Renal pelvis (tissue), 4 donors: Measurements from ENCODE around the gene C16orf96. TPM values are rescaled to one million over a fixed set of nuclear protein-coding genes. Genes with fewer than 3 reads are reported as not detected.
A peak's percentile ranks its signal among the peaks of the same experiment; 100 is the strongest.
"Not testable (repeated sequence)": the region's sequence is repeated elsewhere in the genome, so short reads cannot be mapped to it uniquely, and the experiment has no call there.

Experiments used
- DNase-seq: peaks from one replicate; pipeline ENCODE4 v3.0.0-alpha.2; 2013
- polyA plus RNA-seq, 3 donors: library from polyadenylated mRNA; unstranded; fragments of 120-200 nt; gene quantifications; one replicate each; pipeline ENCODE4 v1.2.1, GENCODE V29; 2013; ENCODE audit not compliant: insufficient read length in 3 of 3

Gene C16orf96
- polyA plus RNA-seq, 3 donors: 0.28 to 0.40 (median 0.38) TPM

DNA sequence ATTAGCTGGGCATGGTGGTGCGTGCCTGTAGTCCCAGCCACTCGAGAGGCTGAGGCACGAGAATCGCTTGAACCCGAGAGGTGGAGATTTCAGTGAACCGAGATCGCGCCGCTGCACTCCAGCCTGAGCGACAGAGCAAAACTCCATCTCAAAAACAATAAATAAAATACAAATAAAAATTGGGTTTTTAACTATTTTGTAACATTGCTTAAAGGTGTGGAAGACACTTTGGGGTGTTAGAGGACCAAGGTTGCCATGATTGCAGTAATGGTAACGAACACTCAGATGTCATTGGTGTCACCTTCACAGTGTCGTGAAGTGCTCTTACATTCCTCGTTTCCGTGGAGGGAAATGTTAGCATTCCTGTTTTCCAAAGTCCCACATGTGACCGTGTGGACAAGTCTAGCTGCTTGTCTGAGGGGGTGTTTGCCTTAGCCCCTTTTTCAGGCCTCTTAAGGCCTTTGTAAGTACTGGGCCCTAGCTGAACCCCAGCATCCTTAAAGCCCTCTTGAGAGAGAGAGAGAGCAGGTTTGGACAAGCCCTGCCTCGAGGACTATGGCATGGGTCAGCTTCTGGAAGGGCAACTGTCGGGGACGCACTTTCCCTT, 8.6 kb downstream of the C16orf96 start:
- no peak for DNase-seq

DNA sequence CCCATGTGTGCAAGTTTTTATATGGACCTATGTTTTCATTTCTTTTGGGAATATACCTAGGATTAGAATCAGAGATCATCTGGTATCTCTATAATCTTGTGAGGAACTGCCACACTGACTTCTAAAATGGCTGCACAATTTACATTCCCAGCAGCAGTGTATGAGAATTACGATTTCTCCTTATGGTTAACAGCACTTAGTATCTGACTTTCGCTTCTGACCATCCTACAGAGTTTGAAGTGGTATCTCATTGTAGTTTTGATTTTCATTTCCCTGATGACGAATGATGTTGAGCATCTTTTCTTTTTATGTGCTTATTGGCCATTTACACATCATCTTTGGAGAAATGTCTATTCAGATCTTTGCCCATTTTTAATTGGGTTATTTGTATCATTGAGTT, 10.0 kb downstream of the C16orf96 start:
- DNase-seq: no peak

DNA sequence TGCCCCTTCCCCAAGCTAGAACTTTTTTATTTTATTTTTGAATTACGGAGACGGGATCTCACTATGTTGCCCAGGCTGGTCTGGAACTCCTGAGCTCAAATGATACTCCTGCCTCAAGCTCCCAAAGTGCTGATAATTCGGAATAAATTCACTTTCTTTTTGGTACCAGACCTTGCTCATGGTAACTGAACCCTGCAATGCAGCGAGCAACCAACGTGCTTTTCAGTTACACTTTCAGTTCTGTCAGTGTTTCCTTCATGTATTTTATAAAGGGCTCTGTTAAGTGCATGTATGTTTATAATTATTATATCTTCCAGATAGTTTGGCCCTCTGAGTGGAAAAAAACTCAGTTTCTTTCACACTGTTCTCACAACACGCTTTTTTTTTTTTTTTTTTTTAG, 13.9 kb downstream of the C16orf96 start:
- DNase-seq: no peak

DNA sequence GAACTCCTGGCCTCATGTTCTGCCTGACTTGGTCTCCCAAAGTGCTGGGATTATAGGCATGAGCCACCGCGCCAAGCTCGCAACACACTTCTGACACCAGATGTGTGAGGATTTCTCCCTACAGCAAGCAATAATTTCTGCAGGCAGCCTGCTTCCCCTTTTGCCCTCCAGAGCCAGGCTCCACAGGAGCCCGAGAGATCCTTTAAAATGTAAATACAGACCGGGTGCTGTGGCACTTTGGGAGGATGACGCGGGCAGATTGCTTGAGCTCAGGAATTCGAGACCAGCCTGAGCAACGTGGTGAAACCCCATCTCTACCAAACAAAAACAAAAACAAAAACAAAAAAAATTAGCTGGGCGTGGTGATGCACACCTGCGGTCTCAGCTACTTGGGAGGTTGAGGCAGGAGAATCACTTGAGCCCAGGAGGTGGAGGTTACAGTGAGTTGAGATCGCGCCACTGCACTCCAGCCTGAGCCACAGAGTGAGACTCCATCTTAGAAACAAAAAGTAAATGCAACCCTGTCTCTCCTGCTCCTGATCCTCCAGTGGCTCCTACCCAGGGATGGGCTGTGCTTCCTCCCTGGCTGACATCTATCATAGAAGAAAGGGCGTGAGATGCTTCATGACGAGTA, 14.7 kb downstream of the C16orf96 start:
- DNase-seq: no peak

DNA sequence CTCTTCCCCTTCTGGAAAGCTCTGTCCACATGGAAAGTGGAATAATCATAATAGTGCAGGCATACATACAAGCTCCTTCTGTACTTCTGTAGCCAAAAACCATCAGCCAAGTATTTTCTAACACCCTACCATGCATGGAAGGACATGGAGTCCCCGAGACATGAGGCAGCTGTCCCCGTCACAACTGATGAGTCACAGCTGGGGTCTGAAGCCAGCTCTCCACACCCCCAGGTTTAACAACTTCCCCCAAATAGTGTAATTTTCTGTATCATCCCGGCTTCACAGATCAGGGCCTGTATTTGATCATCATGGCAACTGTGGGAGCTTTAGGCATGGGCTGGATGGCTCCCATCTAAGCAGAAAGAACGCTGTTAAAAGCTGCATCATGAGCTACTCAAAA, 16.6 kb downstream of the C16orf96 start:
- DNase-seq: peak; percentile 70

DNA sequence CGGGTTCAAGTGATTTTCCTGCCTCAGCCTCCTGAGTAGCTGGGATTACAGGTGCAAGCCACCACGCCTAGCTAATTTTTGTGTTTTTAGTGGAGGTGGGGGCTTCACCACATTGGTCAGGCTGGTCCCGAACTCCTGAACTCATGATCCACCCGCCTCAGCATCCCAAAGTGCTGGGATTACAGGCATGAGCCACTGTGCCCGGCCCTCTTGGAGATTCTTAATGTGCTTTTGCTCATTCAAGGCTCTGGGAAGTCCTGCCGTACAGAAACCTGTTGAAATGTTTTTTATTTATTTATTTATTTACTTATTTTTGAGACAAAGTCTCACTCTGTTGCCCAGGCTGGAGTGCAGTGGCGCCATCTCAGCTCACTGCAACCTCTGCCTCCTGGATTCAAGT, 17.8 kb downstream of the C16orf96 start:
- DNase-seq: not testable (repeated sequence)

DNA sequence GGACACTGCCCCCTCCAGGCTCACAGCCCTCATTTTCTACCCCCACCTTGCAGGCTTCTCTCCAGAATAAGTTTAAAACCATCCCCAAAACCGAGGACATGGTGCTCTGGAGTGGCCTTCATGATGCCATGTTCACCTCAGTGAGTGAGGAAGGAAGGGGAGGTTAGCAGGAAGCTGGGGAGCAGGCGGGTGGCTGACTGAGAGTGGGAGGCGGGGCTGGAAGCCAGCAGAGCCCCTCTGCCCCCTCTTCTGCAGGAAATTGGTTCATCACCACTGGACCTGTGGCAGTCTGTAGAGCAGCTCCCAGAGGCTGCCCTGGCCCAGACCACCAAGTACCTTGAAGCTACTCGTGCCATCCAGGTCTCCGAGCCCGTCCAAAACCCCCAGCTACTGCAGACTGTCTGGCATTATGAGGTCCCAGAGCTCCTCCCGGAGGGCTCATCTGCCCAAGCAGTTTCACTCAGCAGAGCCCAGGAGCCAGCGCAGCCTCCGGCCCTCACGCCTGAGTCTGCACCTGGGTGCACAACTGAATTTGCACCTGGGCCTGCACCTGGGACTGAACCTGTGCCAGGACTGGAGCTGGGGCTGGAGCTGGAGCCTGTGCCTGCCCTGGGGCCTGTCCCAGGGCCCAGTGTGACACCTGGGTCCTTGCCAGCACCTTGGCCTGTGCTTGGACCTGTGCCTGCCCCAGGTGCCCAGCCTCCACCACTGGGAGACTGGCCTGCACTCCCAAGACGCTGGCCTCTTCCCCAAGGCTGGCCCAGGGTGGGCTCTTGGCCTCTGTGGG, 19.0 kb downstream of the C16orf96 start:
- no peak for DNase-seq

DNA sequence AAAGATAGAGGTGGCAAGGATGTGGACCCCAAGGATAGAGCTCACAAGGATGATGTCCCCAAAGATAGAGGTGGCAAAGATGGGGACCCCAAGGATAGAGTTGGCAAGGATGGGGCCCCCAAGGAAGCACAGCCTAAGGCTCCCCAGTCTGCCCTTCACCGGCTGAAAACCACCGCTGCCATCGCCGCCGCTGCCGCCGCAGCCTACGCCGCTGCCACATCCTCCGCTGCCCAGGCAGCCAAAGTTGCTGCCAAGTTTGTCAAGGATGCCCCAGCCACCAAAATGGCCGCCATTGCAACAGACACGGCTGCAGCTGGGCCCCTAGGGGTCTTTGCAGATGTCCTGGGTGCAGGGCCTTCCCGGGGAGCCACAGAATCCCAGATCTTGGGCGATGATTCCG, 19.9 kb downstream of the C16orf96 start:
- DNase-seq: no peak

DNA sequence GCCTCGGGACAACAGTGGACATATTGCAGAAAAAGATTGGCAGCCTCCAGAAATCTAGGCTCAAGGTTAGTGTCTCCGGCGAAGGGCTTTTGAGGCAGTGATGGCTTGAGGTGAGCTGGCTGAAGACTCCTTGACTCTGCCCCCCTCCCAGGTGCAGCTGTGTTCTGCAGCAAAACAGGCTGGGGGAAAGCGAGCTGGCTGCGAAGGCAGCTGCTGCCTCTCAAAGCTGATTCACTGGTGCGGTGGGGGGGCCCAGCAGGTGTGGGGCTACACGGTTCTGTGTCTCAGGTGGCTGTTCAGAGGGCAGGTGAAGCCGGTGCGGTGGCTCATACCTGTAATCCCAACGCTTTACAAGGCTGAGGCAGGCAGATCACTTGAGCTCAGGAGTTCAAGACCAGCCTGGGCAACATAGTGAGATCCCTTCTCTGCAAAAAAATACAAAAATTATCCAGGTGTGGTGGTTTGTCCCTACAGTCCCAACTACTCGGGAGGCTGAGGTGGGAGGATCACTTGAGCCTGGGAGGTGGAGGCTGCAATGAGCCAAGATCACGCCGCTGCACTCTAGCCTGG, 22.9 kb downstream of the C16orf96 start:
- DNase-seq: no peak

DNA sequence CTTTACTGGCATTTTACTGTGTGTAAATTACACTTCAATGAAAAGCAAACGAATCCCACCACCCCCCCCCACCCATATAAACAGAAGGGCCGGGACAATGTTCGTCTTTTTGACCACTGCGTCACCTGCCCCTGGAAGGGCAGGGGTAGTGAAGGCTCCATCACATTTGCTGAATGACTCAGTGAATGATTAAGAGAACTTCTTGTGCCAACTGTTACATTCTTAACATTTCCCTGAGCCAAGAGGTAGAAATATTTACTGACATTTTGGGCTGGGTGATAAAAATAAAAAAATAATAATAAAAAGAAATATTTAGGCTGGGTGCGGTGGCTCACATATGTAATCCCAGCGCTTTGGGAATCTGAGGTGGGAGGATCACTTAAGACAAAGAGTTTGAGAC, 24.1 kb downstream of the C16orf96 start:
- DNase-seq: no peak

DNA sequence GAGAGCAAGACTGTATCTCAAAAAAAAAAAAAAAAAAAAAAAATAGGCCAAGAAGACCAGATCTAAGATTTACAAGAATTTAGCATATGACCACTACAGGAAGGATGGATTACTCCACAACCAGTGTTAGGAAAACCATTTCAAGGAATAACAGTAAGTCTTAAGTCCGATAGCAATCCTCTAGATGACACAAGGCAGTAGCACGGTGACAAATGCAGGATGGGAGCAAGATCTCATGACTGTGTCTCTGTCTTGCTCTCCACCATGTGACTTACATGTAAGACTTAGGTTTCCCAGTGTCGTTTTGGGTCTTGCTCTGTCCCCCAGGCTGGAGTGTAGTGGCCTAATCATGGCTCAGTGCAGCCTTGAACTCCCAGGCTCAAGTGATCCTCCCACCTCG, 27.8 kb downstream of the C16orf96 start:
- no peak for DNase-seq

DNA sequence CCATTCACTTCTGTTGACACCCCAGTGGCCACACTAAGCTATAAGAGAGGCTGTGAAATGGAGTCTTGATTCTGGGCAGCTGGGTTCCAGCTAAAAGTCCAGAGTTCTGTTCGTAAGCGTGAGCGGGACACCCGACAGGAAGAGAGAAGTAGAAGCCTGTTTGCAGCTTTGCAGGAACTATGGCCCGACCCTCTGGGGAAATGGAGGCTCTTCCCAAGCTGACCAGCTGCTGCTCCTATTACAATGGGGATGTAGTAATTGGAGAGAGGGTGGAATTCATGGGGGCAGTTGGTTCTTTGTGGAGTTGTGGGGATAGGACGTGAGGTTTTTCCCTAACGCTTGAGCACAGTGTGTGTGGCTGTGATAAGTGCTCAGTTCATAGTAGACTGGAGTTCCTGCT, 30.2 kb downstream of the C16orf96 start:
- no peak for DNase-seq

DNA sequence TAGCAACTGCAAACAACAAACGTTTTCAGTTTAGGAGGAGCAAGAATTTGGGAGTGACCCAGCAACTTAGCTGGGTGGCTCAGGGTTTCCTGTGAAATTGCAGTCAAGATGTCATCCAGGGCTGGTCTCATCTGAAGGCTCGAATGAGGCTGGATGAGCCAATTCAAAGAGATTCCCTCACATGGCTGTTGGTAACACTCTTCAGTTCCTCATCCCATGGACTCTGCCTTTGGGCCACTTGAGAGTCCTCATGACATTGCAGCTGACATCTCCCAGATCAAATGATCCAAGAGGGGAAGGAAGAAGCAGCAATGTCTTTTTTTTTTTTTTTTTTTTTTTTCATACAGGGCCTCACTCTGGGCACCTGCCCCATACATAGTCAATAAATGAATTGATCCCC, 32.2 kb downstream of the C16orf96 start:
- DNase-seq: no peak

DNA sequence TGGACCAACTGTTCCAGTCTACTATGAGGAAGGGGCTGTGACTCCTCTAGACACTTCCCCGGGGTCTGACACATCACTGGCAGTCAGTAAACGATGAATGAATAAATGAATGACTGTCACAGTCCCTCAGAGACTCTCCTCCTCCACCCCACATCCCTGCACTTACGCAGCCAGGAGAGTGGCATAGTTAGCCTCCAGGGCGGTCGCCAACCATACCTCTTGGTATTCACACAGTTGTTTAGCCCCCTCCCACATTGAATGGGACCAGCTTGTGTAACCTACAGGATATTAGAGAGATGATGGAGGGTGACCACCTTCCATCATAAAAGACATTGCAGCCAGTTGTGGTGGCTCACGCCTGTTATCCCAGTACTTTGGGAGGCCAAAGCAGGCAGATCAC, 32.8 kb downstream of the C16orf96 start:
- DNase-seq: no peak

DNA sequence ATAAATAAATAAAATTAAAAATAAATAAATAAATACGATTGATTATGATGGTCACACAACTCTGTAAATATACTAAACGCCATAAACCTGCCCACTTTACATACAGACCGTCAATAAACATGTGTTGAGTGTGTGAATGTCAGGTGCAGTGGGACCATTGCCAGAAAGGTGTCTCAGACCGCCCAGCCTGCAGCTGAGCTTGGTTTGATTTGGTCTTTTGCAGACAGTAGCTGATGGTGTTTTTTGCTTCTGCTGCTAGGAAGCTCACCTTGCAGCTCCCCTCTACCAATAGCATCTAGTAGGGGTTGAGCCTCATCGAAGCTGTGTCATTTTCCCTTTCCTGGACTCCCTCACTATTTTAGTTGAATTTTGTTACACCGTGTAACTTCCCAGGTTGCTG, 35.1 kb downstream of the C16orf96 start:
- no peak for DNase-seq

DNA sequence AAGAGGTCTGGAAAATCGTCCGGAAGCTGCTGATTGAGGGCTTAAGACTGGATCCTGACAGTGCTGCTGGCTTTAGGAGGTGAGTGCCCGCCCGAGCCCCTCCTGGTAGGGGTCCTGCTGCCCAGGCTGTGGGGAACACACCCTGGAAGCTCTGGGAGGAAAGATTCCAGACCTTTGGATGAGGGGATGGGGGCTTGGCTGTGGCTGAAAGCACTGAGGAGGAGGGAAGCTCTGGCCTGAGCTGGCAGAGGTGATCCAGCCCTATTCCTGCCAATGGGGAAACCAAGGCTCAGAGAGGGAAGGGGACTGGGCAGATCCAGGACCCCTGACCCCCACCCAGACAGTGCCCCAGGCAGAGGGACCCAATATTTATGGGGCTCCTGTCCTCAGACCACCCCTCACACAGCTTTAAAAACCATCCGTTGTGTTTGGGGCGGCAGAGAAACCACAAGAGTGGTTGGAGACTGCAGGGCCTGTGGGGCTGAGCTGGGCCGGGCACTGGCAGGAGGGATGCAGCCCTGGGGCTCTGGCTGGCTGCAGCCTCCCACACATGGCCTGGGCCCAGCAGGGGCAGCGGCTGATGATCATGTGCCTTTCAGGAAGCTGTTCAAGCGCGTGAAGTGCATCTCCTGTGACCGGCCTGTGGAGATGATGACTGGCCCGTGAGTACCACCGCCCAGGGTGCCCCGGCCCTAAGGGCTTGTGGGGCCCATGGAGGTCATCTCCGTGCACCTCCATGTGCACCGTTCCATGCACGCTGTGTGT, 35.7 kb downstream of the C16orf96 start:
- DNase-seq: no peak

DNA sequence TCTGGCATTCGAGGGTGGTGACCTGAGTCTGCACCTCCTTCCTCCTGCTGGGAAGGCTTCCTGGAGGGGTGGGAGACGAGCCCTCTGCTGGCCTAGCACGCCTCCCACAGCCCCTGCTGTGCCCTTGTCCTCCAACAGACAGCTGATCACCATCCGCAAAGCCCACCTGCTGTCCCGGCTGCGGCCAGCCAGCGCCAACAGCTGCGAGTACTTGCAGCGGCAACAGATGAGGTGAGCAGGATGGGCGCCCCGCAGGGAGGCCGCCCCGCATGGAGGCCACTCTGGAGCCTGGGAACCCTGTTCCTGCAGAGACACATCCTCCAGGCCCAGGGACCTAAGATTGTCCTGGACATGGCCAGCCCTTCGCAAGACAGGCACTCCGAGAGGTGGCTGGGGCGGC, 36.9 kb downstream of the C16orf96 start:
- no peak for DNase-seq

DNA sequence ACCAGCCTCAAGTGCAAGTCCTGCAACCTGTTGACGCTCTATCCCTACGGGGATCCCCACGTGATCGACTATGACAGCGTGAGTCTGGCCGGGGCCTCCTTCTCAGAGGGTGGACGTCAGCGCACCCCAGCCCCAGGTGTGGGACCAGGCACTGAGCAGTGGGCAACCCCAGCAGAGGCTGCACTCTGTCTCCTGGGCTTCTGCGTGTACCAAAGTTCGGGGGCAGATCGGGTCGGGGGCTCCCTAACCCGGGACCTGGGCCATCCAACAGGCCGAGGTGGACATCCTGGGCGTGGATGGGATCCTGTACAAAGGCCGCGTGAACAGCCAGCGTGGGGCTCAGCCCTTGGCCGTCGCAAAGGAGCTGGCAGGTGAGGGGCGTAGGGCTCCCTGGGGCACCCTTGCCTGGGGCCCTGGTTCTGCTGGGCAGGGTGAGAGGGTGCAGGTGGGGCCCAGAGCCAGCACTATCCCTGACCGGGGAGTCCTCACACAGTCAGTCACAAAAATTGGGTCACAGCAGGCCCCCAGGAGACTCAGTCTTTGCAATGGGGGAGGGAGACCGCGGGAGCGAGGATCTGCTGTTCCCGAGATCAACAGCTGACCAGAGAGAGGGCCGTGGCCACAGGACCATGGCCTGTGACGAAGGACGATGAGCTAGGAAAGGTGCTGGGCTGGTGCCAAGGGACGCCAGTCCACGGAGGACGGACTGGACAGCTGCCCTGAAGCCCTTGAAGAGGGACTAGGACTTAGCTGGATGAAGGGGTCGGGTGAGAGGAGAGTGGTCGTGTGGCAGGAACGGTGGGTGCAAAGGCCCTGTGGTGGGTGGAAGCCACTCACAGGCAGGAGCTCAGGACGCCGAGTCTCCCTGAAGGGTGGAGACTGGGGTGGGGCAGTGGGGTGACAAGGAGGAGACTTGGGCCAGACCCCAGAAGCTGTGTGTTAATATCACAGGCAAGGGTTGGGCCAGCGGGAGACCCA, 38.6 kb downstream of the C16orf96 start:
- DNase-seq: no peak

DNA sequence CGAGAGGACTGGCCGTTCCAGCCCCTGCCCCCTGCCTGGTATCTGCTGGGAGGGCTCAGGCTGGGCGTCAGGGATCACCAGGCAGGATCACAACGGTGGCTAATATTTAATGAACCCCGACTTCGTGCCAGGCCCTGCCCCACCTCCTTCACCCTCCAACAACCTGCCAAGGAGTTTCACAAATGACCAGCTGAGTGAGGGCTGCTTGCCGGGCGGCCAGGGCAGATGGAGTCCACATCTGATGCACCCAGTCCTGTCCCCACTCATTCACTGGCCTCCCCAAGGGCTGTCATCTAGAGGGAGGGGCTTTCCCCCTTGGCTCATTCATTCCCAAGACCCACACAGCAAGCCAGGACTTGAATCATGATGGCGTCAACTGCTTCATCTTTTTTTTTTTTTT, 41.0 kb downstream of the C16orf96 start:
- DNase-seq: no peak

DNA sequence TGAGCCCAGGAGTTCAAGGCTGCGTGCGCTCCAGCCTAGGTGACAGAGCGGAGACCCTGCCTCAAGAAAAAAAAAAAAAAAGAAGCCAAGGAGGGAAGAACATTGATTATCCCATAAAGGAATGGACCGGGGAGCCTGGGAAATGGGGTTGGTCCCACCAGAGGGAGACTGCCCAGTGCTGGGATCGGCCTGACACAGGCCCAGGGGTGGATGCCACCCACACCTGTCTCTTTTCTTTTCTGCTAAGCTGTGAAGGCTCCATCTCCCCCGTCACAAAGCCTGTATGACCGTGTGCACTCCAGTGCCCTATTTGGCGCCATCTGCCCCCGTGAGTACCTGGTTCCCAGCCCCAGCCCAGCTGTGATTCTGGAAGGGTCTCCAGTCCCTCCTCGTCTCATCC, 42.9 kb downstream of the C16orf96 start:
- no peak for DNase-seq

DNA sequence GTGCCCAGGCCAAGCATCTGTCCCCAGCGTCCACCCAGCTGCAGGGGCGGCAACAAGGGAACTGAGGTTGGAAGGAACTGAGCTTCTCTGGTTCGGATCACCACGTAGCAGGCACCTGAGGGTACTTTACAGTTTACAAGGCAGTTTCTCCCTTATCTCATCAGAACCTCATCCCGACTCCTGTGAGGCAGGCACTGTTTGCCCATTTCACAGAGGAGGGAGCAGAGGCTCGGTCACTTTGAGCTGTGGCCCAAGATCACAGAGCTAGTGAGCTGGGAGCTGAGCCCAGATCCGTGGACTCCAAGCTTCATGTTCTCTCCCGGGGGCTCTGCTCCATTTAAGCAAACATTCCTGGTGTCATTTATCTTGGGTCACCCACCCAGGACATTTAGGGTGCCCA, 43.4 kb downstream of the C16orf96 start:
- no peak for DNase-seq
